ENCODE measurements around the gene ZFP69.

ZFP69 gene

GRCh38 chr1:40507973-40508372 lies 30.9 kb downstream of the ZFP69 start:
- peak overlapping the region; percentile 65 for H3K4me3 ChIP-seq (ENCODE audit: insufficient read depth, low read depth, low read length)
- no peak overlapping the region for H3K27ac ChIP-seq (ENCODE audit: insufficient read depth, low read depth, low read length, poor library complexity, severe bottlenecking)
- H3K27me3 ChIP-seq (ENCODE audit: control insufficient read depth, insufficient read depth, low read length, poor library complexity, severe bottlenecking): peaks cover 7% of the 10 kb centered on the region
- no peaks in the 10 kb centered on the region for H3K4me1 ChIP-seq (ENCODE audit: control insufficient read depth, insufficient read depth, low read length)
- H3K36me3 ChIP-seq (ENCODE audit: control insufficient read depth, insufficient read depth, low read length): no peaks in the 10 kb centered on the region
- no peaks in the 10 kb centered on the region for H3K9me3 ChIP-seq (ENCODE audit: control insufficient read depth, low read length)
- WGBS, 2 experiments: 29 to 54% methylated on average over 2 to 3 of the region's 6 CpGs

- H3K9me3 ChIP-seq (ENCODE audit: control insufficient read depth, low read length): no peaks in the 10 kb centered on the region
- H3K36me3 ChIP-seq (ENCODE audit: control insufficient read depth, insufficient read depth, low read length): no peaks in the 10 kb centered on the region
- H3K27me3 ChIP-seq (ENCODE audit: control insufficient read depth, insufficient read depth, low read length, poor library complexity, severe bottlenecking): peaks cover 7% of the 10 kb centered on the region
- peak within 1 kb of the TSS; percentile 65 for H3K4me3 ChIP-seq (ENCODE audit: insufficient read depth, low read depth, low read length)
- H3K27ac ChIP-seq (ENCODE audit: insufficient read depth, low read depth, low read length, poor library complexity, severe bottlenecking): no peak within 1 kb of the TSS
- WGBS, 2 experiments: 2 to 3% methylated on average over 76 of the region's 76 CpGs
- H3K4me1 ChIP-seq (ENCODE audit: control insufficient read depth, insufficient read depth, low read length): no peaks in the 10 kb centered on the region
These were observed 31.6 kb downstream of the ZFP69 start, which contains the start of gene EXO5 for GRCh38 chr1:40508375-40509341. TSS of gene EXO5 (plus strand) at chr1:40508767. CDS start at chr1:40514545, 5,778 bp downstream.

- H3K4me3 ChIP-seq (ENCODE audit: insufficient read depth, low read depth, low read length): no peak overlapping the region
- no peak overlapping the region for H3K27ac ChIP-seq (ENCODE audit: insufficient read depth, low read depth, low read length, poor library complexity, severe bottlenecking)
- H3K9me3 ChIP-seq (ENCODE audit: control insufficient read depth, low read length): no peaks in the 10 kb centered on the region
- WGBS, 2 experiments: 91 to 94% methylated on average over 2 of the region's 2 CpGs
- H3K36me3 ChIP-seq (ENCODE audit: control insufficient read depth, insufficient read depth, low read length): peaks cover 11% of the 10 kb centered on the region
- H3K4me1 ChIP-seq (ENCODE audit: control insufficient read depth, insufficient read depth, low read length): no peaks in the 10 kb centered on the region
- H3K27me3 ChIP-seq (ENCODE audit: control insufficient read depth, insufficient read depth, low read length, poor library complexity, severe bottlenecking): no peaks in the 10 kb centered on the region
These were observed 42.4 kb downstream of the ZFP69 start for GRCh38 chr1:40519517-40519916.

- WGBS, 2 experiments: 70 to 71% methylated on average over 5 of the region's 5 CpGs
- Histone ChIP-seq H3K36me3 (ENCODE audit: control insufficient read depth, insufficient read depth, low read length) (no peaks in the 10 kb centered on the region), H3K27me3 (ENCODE audit: control insufficient read depth, insufficient read depth, low read length, poor library complexity, severe bottlenecking) (peaks cover 3% of the 10 kb centered on the region), H3K4me3 (ENCODE audit: insufficient read depth, low read depth, low read length) (peak overlapping the region; percentile 81), H3K9me3 (ENCODE audit: control insufficient read depth, low read length) (peaks cover 2% of the 10 kb centered on the region), H3K4me1 (ENCODE audit: control insufficient read depth, insufficient read depth, low read length) (no peaks in the 10 kb centered on the region), H3K27ac (ENCODE audit: insufficient read depth, low read depth, low read length, poor library complexity, severe bottlenecking) (no peak overlapping the region)
These were observed 53.8 kb downstream of the ZFP69 start for GRCh38 chr1:40530735-40531380.

- WGBS, 2 experiments: 0 to 1% methylated on average over 35 of the region's 35 CpGs
These were observed 54.4 kb downstream of the ZFP69 start, which contains the start of gene ZNF684 for GRCh38 chr1:40531381-40532061. TSS of gene ZNF684 (plus strand) at chr1:40531637. CDS start at chr1:40533167, 1,530 bp downstream.

GRCh38 chr1:40532062-40532389 lies 54.9 kb downstream of the ZFP69 start:
- Histone ChIP-seq H3K4me3 (ENCODE audit: insufficient read depth, low read depth, low read length) (peak overlapping the region; percentile 81), H3K36me3 (ENCODE audit: control insufficient read depth, insufficient read depth, low read length) (no peaks in the 10 kb centered on the region), H3K27me3 (ENCODE audit: control insufficient read depth, insufficient read depth, low read length, poor library complexity, severe bottlenecking) (peaks cover 3% of the 10 kb centered on the region), H3K4me1 (ENCODE audit: control insufficient read depth, insufficient read depth, low read length) (no peaks in the 10 kb centered on the region), H3K27ac (ENCODE audit: insufficient read depth, low read depth, low read length, poor library complexity, severe bottlenecking) (no peak overlapping the region), H3K9me3 (ENCODE audit: control insufficient read depth, low read length) (no peaks in the 10 kb centered on the region)
- WGBS, 2 experiments: 16 to 19% methylated on average over 3 of the region's 3 CpGs

More at GRCh38 chr1:40531381-40532061, 54.4 kb downstream of the ZFP69 start, which contains the start of gene ZNF684:
- no peaks in the 10 kb centered on the region for H3K4me1 ChIP-seq (ENCODE audit: control insufficient read depth, insufficient read depth, low read length)
- H3K27ac ChIP-seq (ENCODE audit: insufficient read depth, low read depth, low read length, poor library complexity, severe bottlenecking): no peak within 1 kb of the TSS
- no peaks in the 10 kb centered on the region for H3K36me3 ChIP-seq (ENCODE audit: control insufficient read depth, insufficient read depth, low read length)
- peaks cover 3% of the 10 kb centered on the region for H3K27me3 ChIP-seq (ENCODE audit: control insufficient read depth, insufficient read depth, low read length, poor library complexity, severe bottlenecking)
- H3K9me3 ChIP-seq (ENCODE audit: control insufficient read depth, low read length): no peaks in the 10 kb centered on the region
- peak within 1 kb of the TSS; percentile 81 for H3K4me3 ChIP-seq (ENCODE audit: insufficient read depth, low read depth, low read length)

GRCh38 chr1:40532844-40533424 lies 55.8 kb downstream of the ZFP69 start:
- Histone ChIP-seq H3K27ac (ENCODE audit: insufficient read depth, low read depth, low read length, poor library complexity, severe bottlenecking) (no peak overlapping the region), H3K36me3 (ENCODE audit: control insufficient read depth, insufficient read depth, low read length) (no peaks in the 10 kb centered on the region), H3K4me1 (ENCODE audit: control insufficient read depth, insufficient read depth, low read length) (no peaks in the 10 kb centered on the region), H3K4me3 (ENCODE audit: insufficient read depth, low read depth, low read length) (no peak overlapping the region), H3K27me3 (ENCODE audit: control insufficient read depth, insufficient read depth, low read length, poor library complexity, severe bottlenecking) (peaks cover 3% of the 10 kb centered on the region), H3K9me3 (ENCODE audit: control insufficient read depth, low read length) (no peaks in the 10 kb centered on the region)

GRCh38 chr1:40534589-40534988 lies 57.5 kb downstream of the ZFP69 start:
- Histone ChIP-seq H3K9me3 (ENCODE audit: control insufficient read depth, low read length) (no peaks in the 10 kb centered on the region), H3K4me1 (ENCODE audit: control insufficient read depth, insufficient read depth, low read length) (no peaks in the 10 kb centered on the region), H3K27me3 (ENCODE audit: control insufficient read depth, insufficient read depth, low read length, poor library complexity, severe bottlenecking) (no peaks in the 10 kb centered on the region), H3K27ac (ENCODE audit: insufficient read depth, low read depth, low read length, poor library complexity, severe bottlenecking) (no peak overlapping the region), H3K4me3 (ENCODE audit: insufficient read depth, low read depth, low read length) (no peak overlapping the region), H3K36me3 (ENCODE audit: control insufficient read depth, insufficient read depth, low read length) (no peaks in the 10 kb centered on the region)

GRCh38 chr1:40535732-40536131 lies 58.6 kb downstream of the ZFP69 start:
- Histone ChIP-seq H3K9me3 (ENCODE audit: control insufficient read depth, low read length) (no peaks in the 10 kb centered on the region), H3K36me3 (ENCODE audit: control insufficient read depth, insufficient read depth, low read length) (no peaks in the 10 kb centered on the region), H3K4me1 (ENCODE audit: control insufficient read depth, insufficient read depth, low read length) (no peaks in the 10 kb centered on the region), H3K4me3 (ENCODE audit: insufficient read depth, low read depth, low read length) (no peak overlapping the region), H3K27ac (ENCODE audit: insufficient read depth, low read depth, low read length, poor library complexity, severe bottlenecking) (no peak overlapping the region), H3K27me3 (ENCODE audit: control insufficient read depth, insufficient read depth, low read length, poor library complexity, severe bottlenecking) (no peaks in the 10 kb centered on the region)
- WGBS, 2 experiments: 100% methylated on average over 1 of the region's 2 CpGs

Data from ectodermal cell (in vitro differentiated cells).